IPS-15b (cell line): Measurements from ENCODE around the gene PHF19.

Source experiments
- H3K27me3 ChIP-seq: one replicate; pipeline ENCODE4 v1.6.1; 2013; ENCODE audit warnings: low read length; ENCODE audit not compliant: control insufficient read depth, insufficient read depth
- H3K36me3 ChIP-seq: one replicate; pipeline ENCODE4 v1.6.1; 2013; ENCODE audit warnings: low read length; ENCODE audit not compliant: control insufficient read depth, insufficient read depth
- H3K4me1 ChIP-seq: one replicate; pipeline ENCODE4 v1.6.1; 2013; ENCODE audit warnings: mild to moderate bottlenecking, low read length; ENCODE audit not compliant: control insufficient read depth, insufficient read depth
- H3K4me3 ChIP-seq: one replicate; pipeline ENCODE4 v1.5.1; 2013; ENCODE audit warnings: low read depth, low read length
- H3K9ac ChIP-seq: one replicate; pipeline ENCODE4 v1.6.1; 2013; ENCODE audit warnings: low read depth, mild to moderate bottlenecking, low read length
- H3K9me3 ChIP-seq: one replicate; pipeline ENCODE4 v1.6.1; 2013; ENCODE audit warnings: mild to moderate bottlenecking, low read length; ENCODE audit not compliant: control insufficient read depth, insufficient read depth

The PHF19 gene

GRCh38 chr9:120918931-120919842, 42.2 kb upstream of the PHF19 start:
- Histone ChIP-seq H3K4me1 (peaks cover 3% of the 10 kb centered on the region), H3K9ac (no peak overlapping the region), H3K36me3 (no peaks in the 10 kb centered on the region)

DNA sequence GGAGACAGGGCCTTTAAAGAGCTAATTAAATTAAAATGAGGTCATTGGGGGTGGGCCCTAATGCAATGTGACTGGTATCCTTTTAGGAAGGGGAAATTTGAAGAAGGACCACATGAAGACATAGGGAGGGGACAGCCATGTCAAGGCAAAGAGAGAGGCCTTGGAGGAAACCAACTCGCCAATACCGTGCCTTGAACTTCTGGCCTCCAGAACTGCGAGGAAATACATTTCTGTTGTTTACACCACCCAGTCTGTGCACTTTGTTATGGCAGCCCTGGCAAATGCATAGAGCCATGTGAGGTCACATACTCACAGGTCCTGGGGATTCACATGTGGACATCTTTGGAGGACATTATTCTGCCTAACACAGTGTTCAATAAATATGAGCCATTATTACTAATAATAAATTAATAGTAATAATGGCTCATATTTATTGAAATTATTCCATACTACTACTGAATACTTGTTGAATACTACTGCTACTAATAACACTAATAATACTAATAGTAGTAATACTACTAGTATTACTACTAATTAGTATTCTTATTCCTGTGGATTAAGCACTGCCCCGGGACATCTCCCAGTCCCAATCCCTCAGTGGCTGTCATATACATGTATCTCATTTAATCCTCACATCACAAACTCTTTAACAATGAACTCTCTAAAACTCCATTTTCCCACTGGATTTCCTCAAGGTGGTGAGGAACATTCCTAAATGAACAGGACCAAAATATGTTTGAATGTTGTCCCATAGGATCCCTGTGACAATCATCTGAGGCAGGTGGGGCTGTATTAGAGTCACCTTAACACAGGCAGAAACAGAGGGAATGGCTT, 41.2 kb upstream of the PHF19 start:
- Histone ChIP-seq H3K4me1 (peaks cover 5% of the 10 kb centered on the region), H3K36me3 (no peaks in the 10 kb centered on the region), H3K27me3 (no peaks in the 10 kb centered on the region), H3K4me3 (no peak overlapping the region), H3K9me3 (no peaks in the 10 kb centered on the region), H3K9ac (no peak overlapping the region)

More at GRCh38 chr9:120918931-120919842, 42.2 kb upstream of the PHF19 start:
- Histone ChIP-seq H3K27me3 (no peaks in the 10 kb centered on the region), H3K9me3 (no peaks in the 10 kb centered on the region), H3K4me3 (no peak overlapping the region)

DNA sequence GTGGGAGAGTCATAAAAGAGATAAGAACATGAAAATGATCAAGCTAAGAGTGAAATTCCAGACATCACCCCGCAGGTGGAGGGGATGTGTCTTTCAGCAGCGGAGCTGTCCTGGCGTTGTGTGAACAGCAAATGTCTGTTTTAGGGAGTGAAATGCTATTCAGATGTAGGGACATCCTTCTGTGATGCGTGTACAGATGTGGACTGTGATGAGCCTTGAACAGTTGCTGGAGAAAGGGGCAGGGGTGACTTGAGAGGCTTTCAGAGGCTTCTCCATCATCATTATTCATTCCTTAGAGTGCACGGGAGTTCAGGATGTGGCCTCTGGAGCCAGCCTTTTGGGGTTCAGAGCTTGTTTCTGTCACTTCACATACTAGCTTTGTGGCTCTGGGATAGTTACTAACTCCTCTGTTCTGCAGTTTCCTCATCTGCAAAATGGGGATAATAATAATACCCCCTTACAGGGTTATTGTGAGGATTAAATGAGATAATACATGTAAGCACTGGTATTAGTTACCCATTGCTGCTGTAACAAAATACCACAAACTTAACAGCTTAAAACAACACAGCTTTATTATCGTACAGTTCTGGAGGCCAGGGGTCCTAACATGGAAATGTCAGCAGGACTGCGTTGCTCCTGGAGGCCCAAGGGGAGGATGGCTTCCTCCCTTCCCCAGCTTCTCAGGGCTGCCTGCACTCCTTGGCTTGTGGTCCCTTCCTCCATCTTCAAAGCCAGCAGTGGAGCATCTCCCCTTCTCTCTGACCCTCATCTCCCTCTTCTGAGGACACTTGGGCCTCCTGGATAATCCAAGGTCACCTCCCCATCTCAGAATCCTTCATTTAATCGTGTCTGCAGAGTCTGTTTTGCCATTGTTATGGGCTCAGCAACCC, 40.2 kb upstream of the PHF19 start:
- H3K9ac ChIP-seq = no peak overlapping the region
- no peaks in the 10 kb centered on the region for H3K9me3 ChIP-seq
- H3K36me3 ChIP-seq = no peaks in the 10 kb centered on the region
- no peaks in the 10 kb centered on the region for H3K27me3 ChIP-seq
- no peak overlapping the region for H3K4me3 ChIP-seq
- H3K4me1 ChIP-seq = peaks cover 5% of the 10 kb centered on the region

DNA sequence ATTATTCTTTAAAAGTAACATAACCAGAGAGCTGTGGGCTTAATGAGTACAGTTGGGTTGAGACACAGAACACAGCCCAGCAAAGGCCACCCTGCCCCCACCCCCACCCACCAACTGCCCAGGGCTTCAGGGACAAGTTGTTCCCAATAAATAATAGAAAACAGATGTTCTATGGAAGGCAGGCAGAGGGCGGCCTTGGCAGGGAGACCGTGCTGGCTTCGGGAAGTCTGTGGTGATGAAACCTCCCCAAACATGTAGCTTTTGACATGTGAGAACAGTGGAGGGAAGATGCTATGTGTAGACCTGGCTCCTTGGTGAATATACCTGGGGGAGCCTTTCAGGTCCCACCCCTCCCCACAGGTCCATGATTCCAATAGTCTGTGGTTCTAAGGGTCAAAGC, 39.6 kb upstream of the PHF19 start:
- H3K4me3 ChIP-seq = no peak overlapping the region
- no peaks in the 10 kb centered on the region for H3K27me3 ChIP-seq
- H3K36me3 ChIP-seq = no peaks in the 10 kb centered on the region
- no peaks in the 10 kb centered on the region for H3K9me3 ChIP-seq
- no peak overlapping the region for H3K9ac ChIP-seq
- peaks cover 9% of the 10 kb centered on the region for H3K4me1 ChIP-seq

DNA sequence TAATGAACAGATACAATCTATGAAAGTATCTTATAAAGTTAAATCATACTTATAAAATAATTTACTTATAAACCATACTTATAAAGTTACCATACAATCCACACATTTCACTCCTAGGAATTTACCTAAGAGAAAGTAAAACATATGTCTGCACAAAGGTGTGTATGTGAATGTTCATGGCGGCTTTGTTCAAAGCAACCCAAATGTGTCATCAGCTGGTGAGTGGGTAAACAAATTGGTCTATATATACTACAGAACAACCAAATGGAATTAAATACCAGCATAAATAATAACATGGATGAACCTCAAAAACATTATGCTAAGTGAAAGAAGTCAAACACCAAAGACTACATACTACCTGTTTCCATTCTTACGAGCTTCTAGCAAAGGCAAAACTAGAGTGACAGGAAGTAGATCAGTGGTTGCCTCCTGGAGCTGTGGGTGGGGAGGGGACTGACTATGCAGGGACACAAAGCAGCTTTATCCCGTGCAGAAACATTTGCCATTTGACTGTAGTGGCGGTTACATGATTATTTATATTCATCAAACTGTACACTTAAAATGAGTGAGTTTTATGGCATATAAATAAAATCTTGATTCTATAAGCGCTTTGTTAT, 39.0 kb upstream of the PHF19 start:
- Histone ChIP-seq H3K36me3 (no peaks in the 10 kb centered on the region), H3K4me1 (peaks cover 9% of the 10 kb centered on the region)

DNA sequence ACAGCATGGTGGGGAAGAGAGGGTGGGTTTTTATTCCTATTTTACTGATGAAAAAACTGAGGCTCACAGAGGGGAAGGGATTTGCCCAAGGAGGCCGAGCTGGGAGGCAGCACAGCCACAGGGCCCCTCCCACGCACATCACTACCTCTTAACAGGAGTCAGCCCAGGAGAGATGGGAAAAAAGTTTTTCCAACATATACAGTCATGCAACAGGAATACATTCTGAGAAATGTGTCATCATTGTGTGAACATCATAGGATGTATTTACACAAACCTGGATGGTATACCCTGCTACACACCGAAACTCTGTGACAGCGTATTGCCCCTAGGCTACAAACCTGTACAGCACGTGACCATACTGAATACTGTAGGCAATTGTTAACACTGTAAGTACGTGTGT, 38.0 kb upstream of the PHF19 start:
- H3K4me3 ChIP-seq = no peak overlapping the region
- H3K4me1 ChIP-seq = peaks cover 9% of the 10 kb centered on the region
- H3K27me3 ChIP-seq = no peaks in the 10 kb centered on the region
- no peak overlapping the region for H3K9ac ChIP-seq
- no peaks in the 10 kb centered on the region for H3K9me3 ChIP-seq
- H3K36me3 ChIP-seq = no peaks in the 10 kb centered on the region

More for the DNA sequence above, 39.0 kb upstream of the PHF19 start:
- Histone ChIP-seq H3K9ac (no peak overlapping the region), H3K4me3 (no peak overlapping the region), H3K27me3 (no peaks in the 10 kb centered on the region), H3K9me3 (no peaks in the 10 kb centered on the region)

DNA sequence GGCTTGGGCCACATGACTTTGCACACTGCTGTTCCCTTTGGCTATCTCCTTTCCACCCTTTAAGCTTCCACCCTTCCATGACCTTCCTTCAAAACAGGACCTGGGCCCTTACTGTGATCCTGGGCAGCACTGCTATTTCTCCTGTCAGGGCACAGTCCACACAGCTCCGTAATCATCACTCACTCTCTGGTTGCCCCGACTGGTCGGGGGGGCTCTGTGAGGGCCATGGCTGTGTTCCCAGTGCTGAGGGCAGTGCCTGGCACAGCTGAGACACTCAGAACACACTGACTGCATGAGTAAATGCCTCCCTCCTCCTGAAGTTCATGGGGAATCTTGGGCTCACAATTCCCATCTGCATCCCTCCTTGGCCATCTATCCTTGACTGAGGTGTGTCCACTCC, 37.4 kb upstream of the PHF19 start:
- peaks cover 9% of the 10 kb centered on the region for H3K4me1 ChIP-seq
- no peak overlapping the region for H3K4me3 ChIP-seq
- no peaks in the 10 kb centered on the region for H3K9me3 ChIP-seq
- no peak overlapping the region for H3K9ac ChIP-seq
- no peaks in the 10 kb centered on the region for H3K27me3 ChIP-seq
- no peaks in the 10 kb centered on the region for H3K36me3 ChIP-seq

DNA sequence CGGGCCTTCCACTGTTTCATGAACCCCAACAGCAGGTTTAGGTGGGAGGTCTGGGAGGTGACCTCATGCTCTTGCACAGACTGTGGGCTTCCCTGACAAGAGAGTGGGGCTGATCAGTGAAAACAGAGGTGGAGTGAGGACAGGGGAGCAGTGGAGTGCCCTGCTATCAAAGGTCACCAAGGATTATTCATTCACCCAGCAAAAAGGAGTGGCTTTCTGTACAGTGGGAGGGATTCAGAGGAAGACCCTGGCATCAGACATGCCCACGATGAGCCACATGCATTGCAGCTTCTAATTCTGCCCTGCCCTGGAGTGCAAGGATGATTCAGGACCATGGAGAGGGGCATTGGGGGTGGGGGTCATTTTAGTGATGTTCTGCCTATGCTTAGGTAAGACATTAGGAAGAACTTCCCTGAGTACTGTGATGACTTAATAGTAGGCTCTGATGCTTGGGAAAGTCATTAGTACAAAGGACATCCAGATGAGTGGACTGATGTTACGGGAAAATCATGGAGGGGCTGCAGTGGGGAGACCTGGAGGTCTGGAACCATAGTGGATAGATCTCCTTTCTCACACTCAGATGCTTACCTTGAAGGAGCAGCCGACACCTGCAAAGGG, 36.8 kb upstream of the PHF19 start:
- H3K36me3 ChIP-seq = no peaks in the 10 kb centered on the region
- no peak overlapping the region for H3K9ac ChIP-seq

GRCh38 chr9:120912958-120913646, 36.1 kb upstream of the PHF19 start:
- no peaks in the 10 kb centered on the region for H3K9me3 ChIP-seq
- H3K27me3 ChIP-seq = no peaks in the 10 kb centered on the region
- no peak overlapping the region for H3K4me3 ChIP-seq
- no peak overlapping the region for H3K9ac ChIP-seq
- H3K36me3 ChIP-seq = no peaks in the 10 kb centered on the region
- H3K4me1 ChIP-seq = peaks cover 9% of the 10 kb centered on the region

More for the DNA sequence above, 36.8 kb upstream of the PHF19 start:
- Histone ChIP-seq H3K9me3 (no peaks in the 10 kb centered on the region), H3K4me3 (no peak overlapping the region), H3K4me1 (peaks cover 9% of the 10 kb centered on the region), H3K27me3 (no peaks in the 10 kb centered on the region)

DNA sequence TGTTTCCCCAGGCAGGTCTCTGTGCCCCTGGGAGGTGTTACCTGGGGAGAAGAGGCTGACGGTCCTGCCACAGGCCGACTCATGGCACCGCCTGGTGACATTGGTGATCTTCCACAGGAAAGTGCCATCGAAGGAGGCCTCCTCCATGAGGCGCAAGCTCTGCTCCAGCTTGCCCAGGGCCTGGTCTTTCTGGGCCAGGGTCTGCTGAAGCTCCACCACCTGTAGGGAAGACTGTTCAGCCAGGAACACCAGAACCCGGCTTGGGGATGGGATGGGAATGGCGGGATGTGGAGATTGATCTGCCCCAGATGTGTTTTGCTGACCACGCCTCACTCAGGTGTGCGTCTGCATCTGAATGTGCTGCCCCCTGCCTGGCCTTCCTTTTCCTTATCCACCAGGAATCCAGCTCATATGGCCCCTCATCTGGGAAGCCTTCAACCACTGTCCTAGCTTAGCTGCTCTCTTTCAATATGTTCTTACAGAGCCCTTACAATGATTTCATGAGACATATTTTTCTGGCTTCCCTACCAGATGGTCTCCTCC, 34.4 kb upstream of the PHF19 start:
- Histone ChIP-seq H3K9ac (no peak overlapping the region), H3K36me3 (no peaks in the 10 kb centered on the region), H3K9me3 (no peaks in the 10 kb centered on the region), H3K4me3 (no peak overlapping the region), H3K4me1 (peaks cover 8% of the 10 kb centered on the region), H3K27me3 (no peaks in the 10 kb centered on the region)
